Uterus (tissue), 4 donors: Measurements from ENCODE around the gene NSMF. TPM values are rescaled to one million over a fixed set of nuclear protein-coding genes. Genes with fewer than 3 reads are reported as not detected.
A peak's percentile ranks its signal among the peaks of the same experiment; 100 is the strongest.

Experiments
- DNase-seq, 2 donors: peaks; one replicate each; pipeline ENCODE4 v3.0.0-alpha.2; 2019 to 2020
- H3K27ac ChIP-seq, 2 donors: fragments of 200-600 bp; sonication (generic); 1 replicate in 1 of 2; 2 replicates in 1 of 2; pipeline ENCODE4 v1.5.1; 2016 to 2018
- H3K27me3 ChIP-seq, 2 donors: fragments of 200-600 bp; sonication (generic); one replicate each; pipeline ENCODE4 v1.5.1; 2018 to 2019; ENCODE audit warnings: control low read depth in 1 of 2
- H3K36me3 ChIP-seq, 2 donors: fragments of 200-600 bp; sonication (generic); one replicate each; pipeline ENCODE4 v1.5.1; 2019; ENCODE audit warnings: control low read depth in 1 of 2
- H3K4me1 ChIP-seq, 2 donors: fragments of 200-600 bp; sonication (generic); one replicate each; pipeline ENCODE4 v1.5.1; 2018 to 2019; ENCODE audit warnings: control low read depth in 1 of 2
- H3K4me3 ChIP-seq, 2 donors: fragments of 200-600 bp; sonication (generic); 1 replicate in 1 of 2; 2 replicates in 1 of 2; pipeline ENCODE4 v1.5.1; 2018 to 2019; ENCODE audit warnings: mild to moderate bottlenecking in 1 of 2
- H3K9me3 ChIP-seq, 2 donors: fragments of 200-600 bp; sonication (generic); one replicate each; pipeline ENCODE4 v1.5.1; 2019; ENCODE audit warnings: control low read depth in 1 of 2
- CTCF ChIP-seq, 4 experiments: fragments of 200-600 bp in 2 of 4; fragments of 450-650 bp in 2 of 4; sonication (generic) in 2 of 4; IDR thresholded peaks; one replicate each; pipeline ENCODE4 v1.5.1; 2016 to 2019; ENCODE audit warnings: antibody characterized with exemption in 4 of 4, mild to moderate bottlenecking in 2 of 4, moderate library complexity in 1 of 4
- POLR2A ChIP-seq, 2 donors: fragments of 450-650 bp; IDR thresholded peaks; one replicate each; pipeline ENCODE4 v1.6.1; 2016; ENCODE audit warnings: antibody characterized with exemption in 2 of 2, mild to moderate bottlenecking in 1 of 2, moderate library complexity in 1 of 2
- intact Hi-C: fragments of 100-400 bp; cut with DNase I; formaldehyde crosslinking; loops from one replicate; pipeline ENCODE4 v1.15.1; 2023; ENCODE audit warnings: low total_unique reads
- total RNA-seq, 4 donors: library from RNA; depleted of rRNA in 3 of 4; stranded (reverse); fragments of >200 nt in 3 of 4; gene quantifications; one replicate each; pipeline versions ENCODE4 v1.1.0 to v1.2.4, GENCODE V29; 2014 to 2023
- donor health status: DM: yes; HTN: yes; CAD: no.

Gene NSMF
- total RNA-seq, 4 donors from 2014 or later = 17.4 to 40.7 (median 32.1) TPM

- no peak for DNase-seq
- intact Hi-C loops = no loop called here
- Histone ChIP-seq H3K27me3 (no peaks in the 10 kb centered on the region), H3K9me3 (no peaks in the 10 kb centered on the region), H3K27ac (peak overlapping the region; percentile 75 to 90), H3K4me3 (peak overlapping the region; percentile 57 to 98), H3K36me3 (no peaks in the 10 kb centered on the region), H3K4me1 (peaks cover 0 to 9% of the 10 kb centered on the region in 2 donors)
- no peak for TF ChIP-seq POLR2A (IDR thresholded peaks at IDR 0.05)
- no peak for TF ChIP-seq CTCF (IDR thresholded peaks at IDR 0.05)
Observed at GRCh38 chr9:137421838-137422603, 37.1 kb downstream of the NSMF start.

- no peaks in the 10 kb centered on the region for H3K36me3 ChIP-seq
- peaks cover 0 to 2% of the 10 kb centered on the region in 2 donors for H3K4me1 ChIP-seq
- intact Hi-C loops = loop anchor here (10.0 kb wide), 1 partner anchor 113 kb away; the partner anchor contains the start of gene NRARP
- H3K9me3 ChIP-seq = no peaks in the 10 kb centered on the region
- no peak overlapping the region for H3K27ac ChIP-seq
- H3K27me3 ChIP-seq = no peaks in the 10 kb centered on the region
- H3K4me3 ChIP-seq = peak overlapping the region in 1 of 2 donors; percentile 18
- TF ChIP-seq POLR2A (IDR thresholded peaks at IDR 0.05) (no peak), CTCF (IDR thresholded peaks at IDR 0.05) (no peak)
- no peak for DNase-seq
Observed at GRCh38 chr9:137417161-137418021, 41.7 kb downstream of the NSMF start.

- Histone ChIP-seq H3K9me3 (no peaks in the 10 kb centered on the region), H3K36me3 (no peaks in the 10 kb centered on the region), H3K4me1 (peaks cover 0 to 8% of the 10 kb centered on the region in 2 donors), H3K27me3 (no peaks in the 10 kb centered on the region), H3K27ac (no peak overlapping the region), H3K4me3 (peak overlapping the region in 1 of 2 donors; percentile 18)
- TF ChIP-seq CTCF (IDR thresholded peaks at IDR 0.05) (no peak), POLR2A (IDR thresholded peaks at IDR 0.05) (no peak)
- intact Hi-C loops = loop anchor here (10.0 kb wide), 1 partner anchor 112 kb away; the partner anchor contains the start of gene NRARP
- DNase-seq = no peak
Observed at GRCh38 chr9:137416563-137417151, 42.5 kb downstream of the NSMF start.

DNA sequence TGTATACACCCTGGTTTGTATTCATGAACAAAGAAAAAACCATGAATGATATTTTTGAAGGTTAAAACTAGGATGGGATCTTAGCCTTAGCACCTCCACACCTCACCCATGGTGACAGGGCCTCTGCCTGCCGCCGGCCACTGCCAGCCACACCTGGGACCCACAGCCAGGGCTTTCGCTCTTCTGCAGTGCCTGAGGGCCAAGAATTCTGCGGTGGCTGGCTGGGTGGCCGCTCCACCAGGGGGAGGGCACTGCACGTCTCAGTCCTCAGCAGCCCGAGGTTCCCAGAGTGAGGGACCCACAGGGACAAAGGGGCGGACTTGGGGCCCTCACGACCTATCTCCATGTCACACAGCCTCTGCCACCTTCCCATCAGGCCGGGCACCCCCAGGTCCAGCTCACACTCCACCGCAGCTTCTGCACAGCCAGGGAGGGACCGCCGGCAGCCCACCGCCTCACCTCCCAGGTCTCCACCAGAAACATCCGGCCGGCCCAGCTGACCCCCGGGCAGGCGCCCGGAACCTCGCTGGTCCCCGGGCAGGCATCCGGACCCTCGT, 43.0 kb downstream of the NSMF start:
- Histone ChIP-seq H3K9me3 (no peaks in the 10 kb centered on the region), H3K4me3 (no peak overlapping the region), H3K36me3 (no peaks in the 10 kb centered on the region), H3K27ac (no peak overlapping the region), H3K4me1 (peaks cover 0 to 9% of the 10 kb centered on the region in 2 donors), H3K27me3 (no peaks in the 10 kb centered on the region)
- no peak for DNase-seq
- no peak for TF ChIP-seq POLR2A (IDR thresholded peaks at IDR 0.05)
- no peak for TF ChIP-seq CTCF (IDR thresholded peaks at IDR 0.05)
- intact Hi-C loops = loop anchor here (10.0 kb wide), 1 partner anchor 111 kb away; the partner anchor contains the start of gene NRARP
